Measurements from ENCODE around the gene RANBP10.
"Not testable (repeated sequence)": the region's sequence is repeated elsewhere in the genome, so short reads cannot be mapped to it uniquely, and the experiment has no call there.

The RANBP10 gene

DNA sequence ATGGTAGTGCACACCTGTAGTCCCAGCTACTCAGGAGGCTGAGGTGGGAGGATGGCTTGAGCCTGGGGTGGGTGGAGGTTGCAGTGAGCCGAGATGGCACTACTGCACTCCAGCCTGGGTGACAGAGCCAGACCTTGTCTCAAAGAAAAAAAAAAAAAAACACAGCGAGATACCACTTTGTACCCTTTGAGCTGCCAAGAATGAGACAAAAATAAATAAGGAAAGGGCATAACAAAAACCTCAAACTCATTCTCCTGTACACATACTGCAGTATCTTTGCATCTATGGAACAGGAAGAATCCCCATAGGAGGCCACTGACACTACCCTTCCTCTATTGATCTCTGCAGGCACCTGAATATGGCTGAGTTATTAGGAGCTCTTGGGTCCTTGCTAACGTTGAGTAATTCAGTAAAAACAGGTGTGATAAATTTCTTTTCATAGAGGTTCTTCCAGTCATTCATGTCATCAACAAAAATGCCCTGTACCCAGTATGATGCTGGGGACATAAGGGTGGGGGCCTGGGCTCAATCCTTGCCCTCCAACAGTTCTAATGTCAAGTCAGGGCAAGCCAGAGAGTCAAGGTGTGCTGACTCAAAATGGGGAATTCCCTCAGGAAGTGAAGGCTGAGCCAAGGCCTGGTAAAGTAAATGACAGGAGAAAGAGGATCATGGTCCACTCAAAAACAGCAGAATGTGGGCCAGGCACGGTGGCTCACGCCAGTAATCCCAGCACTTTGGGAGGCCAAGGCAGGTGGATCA lies 26.9 kb downstream of the RANBP10 start:
- no peak for DNase-seq (ENCODE audit: low spot score)

DNA sequence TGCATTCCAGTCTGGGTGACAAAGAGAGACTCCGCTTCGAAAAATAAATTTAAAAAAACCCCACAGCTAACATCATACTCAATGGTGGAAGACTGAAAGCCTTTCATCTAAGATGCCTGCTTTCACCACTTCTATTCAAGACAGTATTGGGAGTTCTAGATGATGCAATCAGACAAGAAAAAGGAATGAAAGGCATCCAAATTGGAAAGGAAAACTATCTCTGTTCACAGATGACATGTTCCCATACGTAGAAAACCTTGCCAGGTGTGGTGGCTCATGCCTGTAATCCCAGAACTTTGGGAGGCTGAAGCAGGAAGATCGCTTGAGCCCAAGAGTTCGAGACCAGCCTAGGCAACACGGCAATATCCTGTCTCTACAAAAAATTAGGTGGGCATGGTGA lies 31.1 kb downstream of the RANBP10 start:
- no peak for DNase-seq (ENCODE audit: low spot score)

DNA sequence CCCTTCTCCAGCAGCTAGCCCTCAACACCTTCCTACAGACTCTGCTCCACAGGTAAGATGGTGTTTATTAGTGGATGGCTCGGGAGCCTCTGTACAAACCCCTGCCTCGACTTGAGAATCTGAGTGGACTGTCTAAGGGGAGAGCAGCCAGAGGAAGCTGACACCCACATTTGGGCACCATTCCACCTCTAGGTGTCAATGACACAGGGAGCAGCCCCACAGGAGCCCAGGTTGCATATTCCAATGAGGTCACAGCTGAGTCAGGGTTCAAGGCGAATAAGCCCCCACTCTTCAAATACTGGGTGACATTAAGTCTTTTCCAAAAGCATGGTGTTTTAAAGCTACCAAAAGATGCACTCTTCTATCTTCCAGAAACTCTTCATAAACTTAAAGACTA lies 31.9 kb downstream of the RANBP10 start:
- DNase-seq (ENCODE audit: low spot score), result no peak

DNA sequence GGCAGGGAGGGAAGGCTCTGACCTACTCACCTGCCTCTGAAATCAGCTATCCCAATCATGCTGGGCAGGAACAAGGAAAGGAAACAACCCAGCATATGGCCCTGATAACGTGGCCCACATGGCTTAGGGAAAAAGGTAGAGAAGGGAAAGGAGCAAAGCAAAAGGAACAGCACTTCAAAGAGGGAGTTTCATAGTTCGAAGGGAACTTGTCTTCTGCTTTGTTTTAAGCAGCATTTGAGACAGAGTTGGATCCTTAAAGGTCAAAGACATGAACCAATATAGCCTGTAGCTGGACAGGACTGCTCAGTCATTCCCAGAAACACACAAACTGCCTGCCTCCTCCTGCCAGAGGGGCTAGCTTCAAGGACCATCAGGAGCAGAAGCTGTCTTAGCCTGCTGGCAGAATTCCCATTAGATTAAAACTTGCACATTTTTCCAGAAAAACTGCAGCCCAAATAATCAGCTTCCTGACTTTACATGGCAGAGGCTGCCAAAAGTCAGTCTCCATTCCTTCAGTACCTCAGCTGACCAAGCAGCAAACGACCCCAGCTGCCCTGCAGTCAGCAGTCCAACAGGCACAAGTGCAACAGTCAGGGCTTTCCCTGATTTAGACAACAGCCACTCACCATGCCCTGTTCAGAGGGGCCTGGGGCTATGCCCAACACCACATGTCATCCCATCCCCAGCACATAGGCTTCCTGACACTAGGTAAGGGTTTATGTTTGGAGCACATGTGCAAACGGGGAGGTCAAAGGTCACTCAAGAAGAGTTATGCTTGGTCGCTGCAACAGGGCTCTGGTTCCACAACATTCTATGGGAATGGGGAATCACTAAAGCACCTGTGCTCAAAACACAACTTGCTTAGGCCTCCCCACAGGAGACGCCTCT lies 32.5 kb downstream of the RANBP10 start:
- no peak for DNase-seq (ENCODE audit: low spot score)

DNA sequence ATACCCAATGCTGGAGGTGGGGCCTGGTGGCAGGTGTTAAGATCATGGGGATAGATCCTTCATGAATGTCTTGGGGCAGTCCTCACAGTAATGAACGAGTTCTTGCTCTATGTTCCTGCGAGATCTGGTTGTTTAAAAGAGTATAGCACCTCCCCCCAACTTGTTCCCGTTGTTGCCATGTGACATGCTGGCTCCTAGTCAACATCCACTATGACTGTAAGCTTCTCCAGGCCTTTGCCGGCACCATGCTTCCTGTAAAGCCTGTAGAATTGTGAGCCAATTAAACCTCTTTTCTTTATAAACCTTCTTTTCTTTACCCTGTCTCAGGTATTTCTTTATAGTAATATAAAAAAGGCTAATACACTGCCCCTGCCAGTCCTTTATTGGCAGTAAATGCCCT lies 33.3 kb downstream of the RANBP10 start:
- no peak for DNase-seq (ENCODE audit: low spot score)

DNA sequence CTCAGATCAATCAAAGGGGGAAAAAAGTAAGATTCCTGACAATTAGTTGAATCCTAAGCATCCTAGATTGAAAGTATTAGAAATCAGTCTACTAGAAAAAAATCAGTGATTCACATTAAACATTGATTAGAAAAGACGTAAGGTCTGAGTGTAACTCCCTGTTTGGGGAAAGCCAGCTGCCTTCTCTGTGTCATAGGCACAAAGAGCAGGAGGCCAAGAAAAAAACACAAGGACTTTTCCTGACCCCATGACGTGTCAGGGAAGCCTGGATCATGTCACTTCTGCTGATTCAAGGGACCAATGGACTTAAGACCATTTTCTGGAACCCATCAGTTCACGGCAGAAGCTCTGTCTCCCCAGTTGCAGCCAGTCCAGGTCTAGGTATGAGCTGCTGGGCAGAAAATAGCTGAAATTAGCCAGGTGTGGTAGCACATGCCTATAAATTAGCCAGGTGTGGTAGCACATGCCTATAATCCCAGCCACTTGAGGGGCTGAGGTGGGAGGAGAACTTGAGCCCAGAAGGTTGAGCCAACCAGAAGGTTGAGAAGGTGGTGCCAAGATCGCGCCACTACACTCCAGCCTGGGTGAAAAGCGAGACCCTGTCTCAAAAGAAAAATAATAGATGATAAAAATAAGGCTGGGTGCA lies 35.9 kb downstream of the RANBP10 start:
- DNase-seq (ENCODE audit: low spot score), result no peak

DNA sequence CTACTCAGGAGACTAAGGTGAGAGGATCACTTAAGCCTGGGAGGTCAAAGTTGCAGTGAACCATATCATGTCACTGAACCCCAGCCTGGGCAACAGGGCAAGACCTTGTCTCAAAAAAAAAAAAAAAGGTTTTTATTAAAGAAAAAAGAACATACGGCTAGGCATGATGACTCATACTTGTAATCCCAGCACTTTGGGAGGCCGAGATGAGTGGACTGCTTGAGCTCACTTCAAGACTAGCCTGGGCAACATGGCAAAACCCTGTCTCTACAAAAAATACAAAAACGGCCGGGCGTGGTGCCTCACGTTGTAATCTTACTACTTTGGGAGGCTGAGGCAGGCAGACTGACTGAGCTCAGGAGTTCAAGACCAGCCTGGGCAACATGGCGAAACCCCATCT lies 38.4 kb downstream of the RANBP10 start:
- no peak for DNase-seq (ENCODE audit: low spot score)

DNA sequence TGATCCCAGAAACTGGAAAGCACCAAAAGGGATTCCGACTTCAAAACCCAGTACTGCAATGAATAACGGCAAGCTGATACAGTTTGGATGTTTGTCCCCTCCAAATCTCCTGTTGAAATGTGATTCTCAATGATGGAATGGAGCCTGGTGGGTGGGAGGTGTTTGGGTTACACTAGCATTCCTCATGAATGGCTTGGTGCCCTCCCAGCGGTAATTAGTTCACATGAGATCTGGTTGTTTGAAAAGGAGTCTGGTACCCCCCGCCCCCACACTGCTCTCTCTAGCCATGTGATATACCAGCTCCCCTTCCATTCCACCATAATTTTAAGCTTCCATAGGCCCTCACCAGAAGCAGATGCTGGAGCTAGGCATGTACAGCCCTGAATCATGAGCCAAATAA lies 40.1 kb downstream of the RANBP10 start:
- DNase-seq (ENCODE audit: low spot score), result no peak

DNA sequence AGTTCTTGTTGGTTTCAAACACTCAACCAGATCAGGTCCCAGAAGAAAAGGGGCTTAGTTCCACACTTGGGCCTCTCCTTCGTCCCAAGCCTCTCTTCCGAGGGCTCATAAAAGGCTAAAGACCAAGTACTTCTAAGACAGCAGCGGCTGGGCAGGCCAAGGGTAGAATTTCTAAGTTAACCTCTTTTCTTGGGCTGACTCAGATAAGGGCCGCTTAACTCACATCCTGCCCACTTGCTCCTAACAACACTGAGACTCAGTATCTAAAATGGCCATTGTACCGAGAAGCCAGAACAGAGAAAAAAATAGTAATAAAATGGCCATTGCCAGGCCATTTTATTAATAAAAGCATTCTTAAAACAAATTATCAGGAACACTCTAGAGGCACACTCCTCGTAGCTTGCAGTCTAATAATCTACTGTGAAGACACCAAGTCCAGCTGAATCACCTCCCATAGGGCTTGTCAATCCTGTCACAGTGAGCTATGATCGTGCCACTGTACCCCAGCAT lies 42.1 kb downstream of the RANBP10 start:
- no peak for DNase-seq (ENCODE audit: low spot score)

DNA sequence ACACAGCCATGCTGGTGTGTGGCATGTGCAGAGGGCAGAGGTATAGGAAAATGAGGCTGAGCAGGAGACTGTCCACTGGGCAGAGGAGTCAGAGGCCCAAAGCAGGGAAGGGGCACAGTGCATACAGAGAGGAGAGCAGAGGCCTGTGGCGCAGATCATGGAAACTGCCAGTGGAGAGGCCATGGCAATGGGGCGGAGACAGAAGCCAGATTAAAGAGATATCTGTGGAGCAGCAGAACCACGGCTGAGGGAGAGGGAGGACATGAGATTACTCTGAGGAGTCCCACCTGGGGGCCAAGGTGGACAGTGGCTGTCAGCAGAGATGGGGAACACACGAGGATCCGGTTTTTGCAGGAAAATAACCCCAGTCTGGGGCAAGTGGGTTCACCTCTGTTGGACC lies 43.3 kb downstream of the RANBP10 start:
- DNase-seq (ENCODE audit: low spot score), result no peak

DNA sequence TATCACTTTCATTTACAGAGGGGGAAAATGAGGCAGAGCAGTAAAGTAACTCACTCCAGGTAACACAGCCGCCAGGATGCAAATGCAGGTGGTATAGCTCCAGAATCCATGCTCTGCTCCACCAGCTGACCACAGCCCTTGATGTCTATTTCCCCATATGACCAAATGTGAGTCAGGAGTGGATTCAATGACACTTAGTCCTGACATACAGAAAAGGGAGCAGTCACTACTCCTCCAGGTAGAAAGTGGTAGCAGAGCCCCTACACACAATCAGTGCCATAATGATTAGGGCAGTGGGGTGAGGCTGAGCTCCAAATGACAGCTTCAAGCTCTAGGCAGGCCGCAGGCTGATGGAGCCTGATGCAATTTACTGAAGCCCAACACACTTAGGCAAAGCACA lies 44.0 kb downstream of the RANBP10 start:
- no peak for DNase-seq (ENCODE audit: low spot score)

DNA sequence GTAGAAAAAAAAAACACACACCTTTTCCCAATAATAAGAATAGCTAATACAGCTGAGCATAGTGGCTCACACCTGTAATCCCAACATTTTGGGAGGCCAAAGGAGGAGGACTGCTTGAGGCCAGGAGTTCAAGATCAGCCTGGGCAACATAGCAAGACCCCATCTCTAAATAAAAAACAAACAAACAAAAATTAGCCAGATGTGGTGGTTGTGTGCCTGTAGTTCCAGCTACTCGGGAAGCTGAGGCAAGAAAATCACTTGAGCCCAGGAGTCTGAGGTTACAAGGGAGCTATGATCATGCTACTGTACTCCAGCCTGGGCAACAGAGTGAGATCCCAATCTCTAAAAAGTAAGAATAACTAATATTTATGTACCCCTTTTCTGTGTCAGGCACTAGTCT lies 44.4 kb downstream of the RANBP10 start:
- DNase-seq (ENCODE audit: low spot score), result no peak

DNA sequence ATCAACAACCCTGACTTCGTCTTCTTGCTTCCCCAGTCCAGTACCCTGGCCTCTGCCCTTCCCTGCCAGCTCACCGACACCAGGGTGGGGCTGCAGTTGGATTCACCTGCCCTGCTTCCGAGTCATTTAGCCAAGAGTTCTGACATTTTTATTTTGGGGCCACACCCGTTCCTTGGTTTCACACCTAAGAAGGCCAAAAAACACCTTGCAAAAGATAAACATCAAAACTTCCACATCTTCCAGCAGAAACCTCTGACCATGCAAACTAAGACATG lies 45.5 kb downstream of the RANBP10 start:
- no peak for DNase-seq (ENCODE audit: low spot score)

DNA sequence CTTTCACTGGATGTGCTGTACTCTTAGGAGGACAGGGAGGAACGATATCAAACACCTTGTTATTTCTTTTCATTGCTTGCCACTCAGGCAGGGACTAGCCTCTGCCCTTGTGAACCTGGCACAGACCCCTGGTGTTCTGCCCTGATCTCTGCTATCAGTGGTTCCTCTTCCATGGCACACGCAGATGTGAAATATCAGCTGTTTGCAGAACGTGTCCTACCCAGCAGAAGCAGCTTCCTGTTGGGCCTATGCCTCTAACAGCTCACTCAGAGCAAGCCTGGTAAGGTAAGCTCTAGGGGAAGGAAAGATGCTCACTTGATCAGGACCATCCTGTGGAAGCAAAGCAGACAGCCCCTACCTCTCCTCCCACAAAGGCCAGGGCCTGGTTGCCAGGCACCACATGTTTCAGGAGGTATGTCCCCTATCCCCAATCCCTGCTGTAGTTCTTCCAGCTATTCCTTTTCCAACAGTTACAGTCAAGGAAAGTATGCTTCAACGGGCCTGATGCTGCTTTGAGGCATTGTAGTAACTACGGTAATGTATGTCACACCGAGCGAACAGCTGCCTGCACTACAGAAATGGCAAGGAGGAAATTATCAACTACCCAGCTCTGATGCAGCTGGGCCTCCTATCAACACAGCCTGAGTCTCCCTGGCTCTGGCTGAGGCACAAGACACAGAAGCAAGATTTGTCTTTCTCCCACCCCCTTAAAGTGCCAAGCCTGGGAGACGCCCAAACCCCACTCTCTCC lies 46.0 kb downstream of the RANBP10 start:
- no peak for DNase-seq (ENCODE audit: low spot score)

DNA sequence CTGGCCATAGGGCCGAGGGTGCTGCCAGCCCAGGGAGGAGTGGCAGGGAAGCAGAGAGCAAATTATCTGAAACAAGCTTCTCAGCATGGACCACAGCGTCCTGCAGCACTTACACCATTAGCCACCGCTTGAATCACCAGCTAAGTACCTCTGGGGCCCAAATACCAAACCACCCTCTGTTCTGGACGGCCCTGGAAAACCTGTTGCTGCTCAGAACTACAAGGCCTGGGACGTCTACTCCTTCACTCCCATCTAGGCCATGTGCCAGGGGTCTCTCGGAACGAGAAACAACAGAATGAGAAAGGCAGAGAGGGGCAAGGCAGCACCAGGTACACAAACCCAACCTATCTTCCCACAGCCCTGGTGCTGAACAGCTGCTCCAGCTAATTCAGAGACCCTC lies 47.4 kb downstream of the RANBP10 start:
- no peak for DNase-seq (ENCODE audit: low spot score)

DNA sequence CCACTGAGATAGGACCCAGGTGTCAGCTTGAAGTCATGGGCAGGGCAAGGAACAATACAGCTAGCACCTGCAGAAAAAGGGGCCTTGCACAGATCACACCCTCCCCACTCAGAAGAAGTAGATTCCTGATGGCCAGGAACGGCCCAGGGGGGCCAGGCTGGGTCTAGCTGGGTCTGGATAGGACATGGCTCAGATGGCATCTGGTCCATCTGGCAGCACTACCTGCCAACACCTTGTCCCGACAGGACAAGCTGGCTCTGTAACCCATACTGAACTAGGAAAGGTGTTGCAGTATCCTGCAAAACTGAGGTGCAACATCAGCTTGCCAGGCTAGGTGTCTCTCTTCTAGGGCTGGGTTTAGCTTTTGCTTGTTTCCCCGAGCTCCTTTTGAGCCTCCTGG lies 48.4 kb downstream of the RANBP10 start:
- DNase-seq (ENCODE audit: low spot score), result no peak

DNA sequence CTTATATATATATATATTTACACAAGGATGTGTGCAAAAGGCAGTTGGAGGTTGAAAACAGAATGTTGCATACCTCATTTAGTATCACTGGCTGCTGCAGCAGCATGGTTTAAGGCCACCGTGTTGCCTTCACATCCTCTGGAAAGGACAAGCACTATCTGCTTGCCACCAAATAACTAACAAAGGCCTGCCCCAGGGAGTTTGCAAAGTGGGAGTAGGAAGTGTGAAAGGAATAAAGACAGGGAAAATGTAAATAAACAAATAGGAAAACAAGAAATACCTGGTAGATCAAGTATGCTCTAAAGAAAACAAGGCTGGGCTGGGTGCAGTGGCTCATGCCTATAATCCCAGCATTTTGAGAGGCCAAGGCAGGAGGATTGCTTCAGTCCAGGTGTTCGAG lies 53.7 kb downstream of the RANBP10 start:
- no peak for DNase-seq (ENCODE audit: low spot score)

DNA sequence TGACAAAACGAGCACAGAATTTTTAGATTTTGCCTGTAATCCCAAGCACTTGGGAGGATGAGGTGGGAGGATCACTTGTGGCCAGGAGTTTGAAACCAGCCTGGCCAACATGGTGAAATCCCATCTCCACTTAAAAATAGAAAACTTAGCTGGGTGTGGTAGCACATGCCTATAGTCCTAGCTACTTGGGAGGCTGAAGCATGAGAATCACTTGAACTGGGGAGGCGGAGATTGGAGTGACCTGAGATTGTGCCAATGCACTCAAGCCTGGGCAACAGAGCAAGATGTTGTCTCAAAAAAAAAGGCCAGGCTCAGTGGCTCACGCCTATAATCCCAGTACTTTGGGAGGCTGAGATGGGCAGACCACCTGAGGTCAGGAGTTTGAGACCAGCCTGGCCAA lies 55.0 kb downstream of the RANBP10 start:
- not testable (repeated sequence) for DNase-seq (ENCODE audit: low spot score)

DNA sequence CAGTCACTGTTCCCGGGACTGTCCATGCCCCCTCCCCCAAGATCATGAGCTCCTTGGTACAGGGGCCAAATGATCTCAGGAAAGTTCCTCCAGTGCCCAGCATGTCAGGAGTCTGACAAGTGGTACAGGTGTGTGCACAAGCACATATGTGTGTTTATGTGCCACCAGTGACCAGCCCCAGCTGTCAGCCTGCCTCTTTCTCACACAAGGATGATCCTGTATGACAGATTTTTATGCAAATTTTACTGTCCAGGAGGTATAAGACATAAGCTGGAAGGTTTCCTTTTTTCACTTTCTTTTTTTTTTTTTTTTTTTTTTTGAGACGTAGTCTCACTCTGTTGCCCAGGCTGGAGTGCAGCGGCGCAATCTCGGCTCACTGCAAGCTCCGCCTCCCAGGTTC lies 55.9 kb downstream of the RANBP10 start:
- DNase-seq (ENCODE audit: low spot score), result no peak

DNA sequence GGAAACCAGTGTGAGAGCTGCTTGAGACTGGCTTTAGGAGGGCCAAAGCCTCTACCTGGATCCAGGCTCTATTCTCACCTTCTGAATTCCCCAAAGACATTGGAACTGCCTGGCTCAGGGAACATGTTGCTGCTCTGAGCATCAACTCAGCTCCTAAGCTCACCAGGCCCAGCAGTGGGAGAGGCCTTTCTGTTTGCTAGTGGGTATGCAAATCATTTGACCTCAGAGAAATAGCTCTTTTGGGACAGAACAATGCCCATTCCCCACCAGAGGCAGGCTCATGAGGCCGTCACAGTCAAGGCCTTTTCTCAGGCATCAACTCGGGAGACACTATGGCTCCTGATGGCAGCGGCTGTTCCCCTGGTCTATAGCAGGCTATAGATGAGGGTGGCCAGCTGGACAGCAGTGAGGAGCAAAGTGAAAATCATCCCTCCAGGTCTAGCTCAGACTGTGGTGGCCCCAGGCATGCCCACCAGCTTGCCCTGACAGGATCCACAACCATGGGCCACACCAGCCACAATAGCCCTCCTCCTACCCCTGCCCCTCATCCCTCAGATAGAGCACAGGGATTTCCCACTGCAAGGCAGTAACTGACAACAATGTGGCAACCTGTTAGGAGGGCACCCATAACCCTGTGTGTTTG lies 56.8 kb downstream of the RANBP10 start:
- DNase-seq (ENCODE audit: low spot score), result no peak

DNA sequence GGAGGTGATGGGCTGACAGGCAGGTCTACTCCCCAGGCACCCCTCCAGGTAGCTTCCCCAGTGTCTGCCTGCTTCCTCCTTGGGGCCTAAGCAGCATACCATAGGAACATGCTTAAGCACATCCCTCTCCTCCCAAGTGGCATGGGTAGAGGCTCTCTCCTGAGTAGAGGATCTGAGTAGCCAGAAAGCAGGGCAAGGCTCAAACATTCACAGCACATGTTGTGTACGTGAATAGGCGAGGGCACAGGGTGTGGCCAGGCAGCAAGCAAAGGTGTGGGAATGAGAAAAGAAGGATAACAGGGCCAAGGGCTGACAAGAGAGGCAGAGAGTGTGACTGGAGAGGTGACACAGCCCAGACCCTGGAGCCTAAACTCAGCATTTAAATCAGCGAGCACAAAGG lies 57.5 kb downstream of the RANBP10 start:
- DNase-seq (ENCODE audit: low spot score), result no peak

DNA sequence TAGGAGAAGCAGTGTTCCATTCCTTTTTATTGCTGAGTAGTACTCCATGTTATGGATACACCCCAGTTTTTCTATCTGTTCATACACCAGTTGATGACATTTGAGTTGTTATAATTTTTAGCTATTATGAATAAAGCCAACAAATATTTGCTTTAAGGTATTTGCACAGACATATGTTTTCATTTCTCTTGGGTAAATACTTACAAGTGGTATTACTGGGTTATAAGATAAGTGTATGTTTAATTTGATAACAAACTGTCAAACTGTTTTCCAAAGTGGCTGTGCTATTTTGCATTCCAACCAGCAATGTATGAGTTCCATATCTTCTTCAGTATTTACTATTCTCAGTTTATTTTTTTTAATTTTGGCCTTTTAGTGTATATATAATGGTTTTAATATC lies 59.5 kb downstream of the RANBP10 start:
- no peak for DNase-seq (ENCODE audit: low spot score)

All from putamen (tissue), 1 donor.